HCT116 (cell line): ENCODE measurements around the gene CTIF. TPM values are rescaled to one million over a fixed set of nuclear protein-coding genes. Genes with fewer than 3 reads are reported as not detected.

Source experiments
- ATAC-seq: fragments of 200-7000 bp; cut with Tn5 transposase; 2 replicates; pipeline ENCODE4 v1.9.1; 2020; ENCODE audit warnings: mild to moderate bottlenecking, moderate library complexity
- BruUV-seq: library from RNA; stranded (reverse); fragments of 400-500 nt; replicated peaks from 2 replicates; lab custom pipeline; 2021; lab: Mats Ljungman, UMichigan
- CTCF ChIA-PET: fragments of 300-600 bp; sonication (Branson Sonifier 250); formaldehyde crosslinking; loops from one replicate; lab custom pipeline; 2021; ENCODE audit warnings: antibody characterized with exemption; lab: Charles Lee
- POLR2A ChIA-PET: fragments of 300-600, 350-600 bp; sonication (Branson Sonifier 250); formaldehyde crosslinking; loops from one replicate; lab custom pipeline; 2021; ENCODE audit warnings: antibody characterized with exemption; lab: Charles Lee
- RAD21 ChIA-PET, 2 experiments: fragments of 300-600 bp; sonication (Branson Sonifier 250); formaldehyde crosslinking; loops; one replicate each; lab custom pipeline; 2023; ENCODE audit warnings: low total read pairs in 2 of 2; ENCODE audit not compliant: uncharacterized antibody in 2 of 2, unreplicated experiment in 2 of 2, low non-redundant PET in 1 of 2; lab: Charles Lee
- DNase-seq: peaks from one replicate; pipeline ENCODE4 v3.0.0-alpha.2; 2010; ENCODE audit warnings: low read depth, low spot score
- H2AFZ ChIP-seq: fragments of 200-600 bp; shearing (Covaris generic), sonication (generic); 2 replicates; pipeline ENCODE4 v1.6.1; 2017; ENCODE audit warnings: low read depth, mixed run types, mixed read lengths, antibody characterized with exemption, low read length; ENCODE audit not compliant: poor library complexity, severe bottlenecking
- H3K27ac ChIP-seq: 2 replicates; pipeline ENCODE4 v1.5.1; 2012; ENCODE audit warnings: low read depth, low read length
- H3K27me3 ChIP-seq: fragments of 200-600 bp; sonication (generic); 2 replicates; pipeline ENCODE4 v1.6.1; 2016; ENCODE audit warnings: mixed run types, low read length, mixed read lengths; ENCODE audit not compliant: insufficient read depth
- H3K36me3 ChIP-seq, 2 experiments: fragments of 200-500 bp in 1 of 2; fragments of 200-600 bp in 1 of 2; sonication (Bioruptor generic) in 1 of 2; sonication (generic) in 1 of 2; 2 replicates each; pipeline versions ENCODE4 v1.5.1 to v1.6.1; 2014 to 2016; ENCODE audit warnings: low read length in 2 of 2, inconsistent platforms in 1 of 2, mixed read lengths in 1 of 2, mixed run types in 1 of 2; ENCODE audit not compliant: insufficient read depth in 2 of 2, control insufficient read depth in 1 of 2
- H3K4me1 ChIP-seq, 2 experiments: fragments of 200-600 bp in 1 of 2; sonication (generic) in 1 of 2; 2 replicates each; pipeline versions ENCODE4 v1.5.1 to v1.6.1; 2012 to 2017; ENCODE audit warnings: low read length in 2 of 2, inconsistent platforms in 1 of 2, mild to moderate bottlenecking in 1 of 2, mixed read lengths in 1 of 2, mixed run types in 1 of 2, moderate library complexity in 1 of 2; ENCODE audit not compliant: insufficient read depth in 2 of 2, control insufficient read depth in 1 of 2
- H3K4me2 ChIP-seq: fragments of 200-600 bp; sonication (generic); 2 replicates; pipeline ENCODE4 v1.6.1; 2017; ENCODE audit warnings: mixed run types, low read length, mixed read lengths
- H3K4me3 ChIP-seq, 2 experiments: fragments of 200-600 bp in 1 of 2; sonication (generic) in 1 of 2; replicated peaks in 1 of 2; 2 replicates each; pipeline ENCODE4 v1.5.1; 2011 to 2016; ENCODE audit warnings: low read length in 2 of 2, control low read depth in 1 of 2, low read depth in 1 of 2, mild to moderate bottlenecking in 1 of 2, mixed read lengths in 1 of 2, mixed run types in 1 of 2
- H3K79me2 ChIP-seq: fragments of 200-600 bp; sonication (generic); 2 replicates; pipeline ENCODE4 v1.6.1; 2017; ENCODE audit warnings: mild to moderate bottlenecking, mixed run types, low read length, moderate library complexity, mixed read lengths; ENCODE audit not compliant: insufficient read depth
- H3K9ac ChIP-seq: fragments of 200-600 bp; sonication (generic); 2 replicates; pipeline ENCODE4 v1.6.1; 2016; ENCODE audit warnings: low read length, mixed read lengths
- H3K9me2 ChIP-seq: fragments of 200-600 bp; sonication (generic), shearing (Covaris generic); 2 replicates; pipeline ENCODE4 v1.6.1; 2017; ENCODE audit warnings: mixed run types, mild to moderate bottlenecking, moderate library complexity; ENCODE audit not compliant: insufficient read depth
- H3K9me3 ChIP-seq, 2 experiments: fragments of 200-500 bp in 1 of 2; fragments of 200-600 bp in 1 of 2; sonication (Bioruptor generic) in 1 of 2; sonication (generic) in 1 of 2; 2 replicates each; pipeline ENCODE4 v1.6.1; 2014 to 2017; ENCODE audit warnings: low read length in 2 of 2, mixed read lengths in 2 of 2, inconsistent platforms in 1 of 2, low read depth in 1 of 2, mild to moderate bottlenecking in 1 of 2, mixed run types in 1 of 2, moderate library complexity in 1 of 2; ENCODE audit not compliant: control insufficient read depth in 1 of 2, insufficient read depth in 1 of 2
- H4K20me1 ChIP-seq: fragments of 200-600 bp; sonication (generic), shearing (Covaris generic); 2 replicates; pipeline ENCODE4 v1.6.1; 2017; ENCODE audit warnings: mixed run types, mild to moderate bottlenecking, moderate library complexity; ENCODE audit not compliant: insufficient read depth
- CBX3 ChIP-seq: IDR thresholded peaks from 2 replicates; pipeline ENCODE4 v1.6.1; 2012; ENCODE audit warnings: low read depth
- CEBPB ChIP-seq: IDR thresholded peaks from 2 replicates; pipeline ENCODE4 v1.6.1; 2012; ENCODE audit warnings: low read depth
- EGR1 ChIP-seq: IDR thresholded peaks from 2 replicates; pipeline ENCODE4 v1.6.1; 2012; ENCODE audit warnings: low read depth
- ELF1 ChIP-seq: IDR thresholded peaks from 2 replicates; pipeline ENCODE4 v1.6.1; 2012; ENCODE audit warnings: low read depth, borderline replicate concordance
- EZH2 ChIP-seq: fragments of 200-600 bp; sonication (generic); IDR thresholded peaks from 2 replicates; pipeline ENCODE4 v1.6.1; 2017; ENCODE audit warnings: antibody characterized with exemption, mixed run types
- FOSL1 ChIP-seq: IDR thresholded peaks from 2 replicates; pipeline ENCODE4 v1.6.1; 2012; ENCODE audit warnings: low read depth
- JUND ChIP-seq: IDR thresholded peaks from 2 replicates; pipeline ENCODE4 v1.6.1; 2012
- MAX ChIP-seq: IDR thresholded peaks from 2 replicates; pipeline ENCODE4 v1.6.1; 2012
- POLR2A ChIP-seq: IDR thresholded peaks from 2 replicates; pipeline ENCODE4 v1.7.0; 2011; ENCODE audit warnings: borderline replicate concordance; ENCODE audit not compliant: insufficient read depth, insufficient read length; ENCODE audit errors: extremely low read depth
- POLR2AphosphoS5 ChIP-seq: IDR thresholded peaks from 2 replicates; pipeline ENCODE4 v1.6.1; 2011; ENCODE audit warnings: mild to moderate bottlenecking, low read depth, low read length, moderate library complexity
- RAD21 ChIP-seq: IDR thresholded peaks from 2 replicates; pipeline ENCODE4 v1.6.1; 2012; ENCODE audit warnings: low read depth, mild to moderate bottlenecking
- SIN3A ChIP-seq: IDR thresholded peaks from 2 replicates; pipeline ENCODE4 v1.6.1; 2012; ENCODE audit warnings: low read depth
- YY1 ChIP-seq: IDR thresholded peaks from 2 replicates; pipeline ENCODE4 v1.6.1; 2011; ENCODE audit warnings: low read length, low read depth, moderate library complexity, mild to moderate bottlenecking; ENCODE audit not compliant: insufficient replicate concordance; ENCODE audit errors: extremely low read depth
- ZFX ChIP-seq: fragments of 450-650 bp; IDR thresholded peaks from 2 replicates; pipeline ENCODE4 v1.6.1; 2017
- ZNF274 ChIP-seq: fragments of 200-500 bp; sonication (Bioruptor generic); IDR thresholded peaks from 2 replicates; pipeline ENCODE4 v1.6.1; 2014; ENCODE audit warnings: mild to moderate bottlenecking, low read depth, low read length, inconsistent platforms
- intact Hi-C: fragments of 100-400 bp; cut with micrococcal nuclease; formaldehyde crosslinking; loops from 2 replicates; pipeline ENCODE4 v1.10.0; 2022
- total RNA-seq: library from RNA; stranded (reverse); gene quantifications from one replicate; pipeline ENCODE4 v1.2.1, GENCODE V29; 2021; ENCODE audit not compliant: unreplicated experiment
- TF ChIP-seq, protein P1 (sequence below): IDR thresholded peaks from 2 replicates; pipeline ENCODE4 v1.6.1; 2012
- TF ChIP-seq, protein P2 (sequence below): IDR thresholded peaks from 2 replicates; pipeline ENCODE4 v1.6.1; 2011; ENCODE audit warnings: mild to moderate bottlenecking, low read length, moderate library complexity; ENCODE audit not compliant: insufficient replicate concordance; ENCODE audit errors: extremely low read depth
- TF ChIP-seq, protein P3 (sequence below): IDR thresholded peaks from 2 replicates; pipeline ENCODE4 v1.6.1; 2012; ENCODE audit warnings: low read depth

CTIF gene
- total RNA-seq, 1 experiment from 2014 or later: 19.7 TPM

DNA sequence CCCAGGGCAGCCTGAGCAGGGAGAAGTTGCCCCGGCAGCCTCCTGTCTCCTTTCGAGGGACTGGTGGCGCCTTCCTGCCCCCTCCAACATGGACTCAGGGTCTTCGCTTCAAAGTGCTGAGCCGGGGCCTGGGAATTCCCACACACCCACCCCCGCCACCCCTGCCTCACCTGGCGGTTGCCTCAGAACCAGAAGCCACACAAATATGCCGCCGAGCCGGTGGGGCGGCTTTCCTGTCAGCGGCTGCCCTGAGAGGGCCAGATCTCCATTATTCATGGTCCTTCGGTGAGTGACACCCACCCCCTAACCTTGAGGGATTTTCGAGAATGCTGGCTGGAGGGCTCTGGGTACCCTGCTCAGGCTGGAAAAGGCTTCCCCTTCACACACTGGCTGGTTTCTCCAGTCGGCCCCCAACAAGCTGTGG lies 340.2 kb downstream of the CTIF start (continued):
- TF ChIP-seq ZNF274 (no peak), SIN3A (no peak), MAX (no peak)

DNA sequence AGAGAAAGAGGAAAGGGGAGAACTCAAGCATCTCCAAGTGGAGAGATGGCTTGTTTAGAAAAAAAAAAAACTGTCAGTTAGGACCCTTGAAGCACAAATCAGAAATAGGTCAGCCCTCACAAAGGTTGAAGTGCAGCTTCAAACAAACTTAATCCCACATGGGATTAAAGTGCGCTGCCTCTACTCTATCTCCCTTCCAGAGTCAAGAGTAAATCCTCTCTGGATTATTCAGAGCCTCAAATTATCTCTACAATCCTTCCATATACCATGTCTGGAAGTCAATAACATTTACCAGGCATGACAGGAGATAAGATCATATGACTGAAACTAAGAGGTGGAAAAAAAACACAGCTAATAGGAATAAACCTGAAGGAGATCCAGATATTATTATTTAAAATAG lies 342.1 kb downstream of the CTIF start:
- Histone ChIP-seq H3K27me3 (peaks cover 10% of the 10 kb centered on the region; the same call in 1 of the 2 replicates), H3K9me2 (no peaks in the 10 kb centered on the region), H4K20me1 (no peaks in the 10 kb centered on the region), H2AFZ (no peak overlapping the region), H3K9ac (no peak overlapping the region), H3K4me3 (no peak overlapping the region), H3K9me3 (no peaks in the 10 kb centered on the region), H3K36me3 (no peaks in the 10 kb centered on the region), H3K4me2 (no peak overlapping the region), H3K79me2 (no peaks in the 10 kb centered on the region), H3K4me1 (peaks cover 0 to 3% of the 10 kb centered on the region in 2 experiments; a peak in 1 of 4 replicates), H3K27ac (no peak overlapping the region)
- DNase-seq (no peak), ATAC-seq (no peak)
- TF ChIP-seq ELF1 (no peak), EGR1 (no peak), ZNF274 (no peak), ZFX (no peak), JUND (no peak), POLR2AphosphoS5 (no peak), EZH2 (no peak), RAD21 (no peak), CBX3 (no peak), CEBPB (no peak), YY1 (no peak), FOSL1 (no peak), POLR2A (no peak)
- TF ChIP-seq, protein P1, sequence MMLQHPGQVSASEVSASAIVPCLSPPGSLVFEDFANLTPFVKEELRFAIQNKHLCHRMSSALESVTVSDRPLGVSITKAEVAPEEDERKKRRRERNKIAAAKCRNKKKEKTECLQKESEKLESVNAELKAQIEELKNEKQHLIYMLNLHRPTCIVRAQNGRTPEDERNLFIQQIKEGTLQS: no peak
- TF ChIP-seq, protein P2, sequence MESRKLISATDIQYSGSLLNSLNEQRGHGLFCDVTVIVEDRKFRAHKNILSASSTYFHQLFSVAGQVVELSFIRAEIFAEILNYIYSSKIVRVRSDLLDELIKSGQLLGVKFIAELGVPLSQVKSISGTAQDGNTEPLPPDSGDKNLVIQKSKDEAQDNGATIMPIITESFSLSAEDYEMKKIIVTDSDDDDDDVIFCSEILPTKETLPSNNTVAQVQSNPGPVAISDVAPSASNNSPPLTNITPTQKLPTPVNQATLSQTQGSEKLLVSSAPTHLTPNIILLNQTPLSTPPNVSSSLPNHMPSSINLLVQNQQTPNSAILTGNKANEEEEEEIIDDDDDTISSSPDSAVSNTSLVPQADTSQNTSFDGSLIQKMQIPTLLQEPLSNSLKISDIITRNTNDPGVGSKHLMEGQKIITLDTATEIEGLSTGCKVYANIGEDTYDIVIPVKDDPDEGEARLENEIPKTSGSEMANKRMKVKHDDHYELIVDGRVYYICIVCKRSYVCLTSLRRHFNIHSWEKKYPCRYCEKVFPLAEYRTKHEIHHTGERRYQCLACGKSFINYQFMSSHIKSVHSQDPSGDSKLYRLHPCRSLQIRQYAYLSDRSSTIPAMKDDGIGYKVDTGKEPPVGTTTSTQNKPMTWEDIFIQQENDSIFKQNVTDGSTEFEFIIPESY: no peak
- TF ChIP-seq, protein P3, sequence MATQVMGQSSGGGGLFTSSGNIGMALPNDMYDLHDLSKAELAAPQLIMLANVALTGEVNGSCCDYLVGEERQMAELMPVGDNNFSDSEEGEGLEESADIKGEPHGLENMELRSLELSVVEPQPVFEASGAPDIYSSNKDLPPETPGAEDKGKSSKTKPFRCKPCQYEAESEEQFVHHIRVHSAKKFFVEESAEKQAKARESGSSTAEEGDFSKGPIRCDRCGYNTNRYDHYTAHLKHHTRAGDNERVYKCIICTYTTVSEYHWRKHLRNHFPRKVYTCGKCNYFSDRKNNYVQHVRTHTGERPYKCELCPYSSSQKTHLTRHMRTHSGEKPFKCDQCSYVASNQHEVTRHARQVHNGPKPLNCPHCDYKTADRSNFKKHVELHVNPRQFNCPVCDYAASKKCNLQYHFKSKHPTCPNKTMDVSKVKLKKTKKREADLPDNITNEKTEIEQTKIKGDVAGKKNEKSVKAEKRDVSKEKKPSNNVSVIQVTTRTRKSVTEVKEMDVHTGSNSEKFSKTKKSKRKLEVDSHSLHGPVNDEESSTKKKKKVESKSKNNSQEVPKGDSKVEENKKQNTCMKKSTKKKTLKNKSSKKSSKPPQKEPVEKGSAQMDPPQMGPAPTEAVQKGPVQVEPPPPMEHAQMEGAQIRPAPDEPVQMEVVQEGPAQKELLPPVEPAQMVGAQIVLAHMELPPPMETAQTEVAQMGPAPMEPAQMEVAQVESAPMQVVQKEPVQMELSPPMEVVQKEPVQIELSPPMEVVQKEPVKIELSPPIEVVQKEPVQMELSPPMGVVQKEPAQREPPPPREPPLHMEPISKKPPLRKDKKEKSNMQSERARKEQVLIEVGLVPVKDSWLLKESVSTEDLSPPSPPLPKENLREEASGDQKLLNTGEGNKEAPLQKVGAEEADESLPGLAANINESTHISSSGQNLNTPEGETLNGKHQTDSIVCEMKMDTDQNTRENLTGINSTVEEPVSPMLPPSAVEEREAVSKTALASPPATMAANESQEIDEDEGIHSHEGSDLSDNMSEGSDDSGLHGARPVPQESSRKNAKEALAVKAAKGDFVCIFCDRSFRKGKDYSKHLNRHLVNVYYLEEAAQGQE: no peak
- CTCF ChIA-PET: no interaction called here
- RAD21 ChIA-PET: no interaction called here
- no TSS peak for BruUV-seq
- intact Hi-C loops: no loop called here
- POLR2A ChIA-PET: no interaction called here
